HEK293 (cell line): ENCODE data around the gene DLGAP4.

Experiments used
- CTCF ChIA-PET: fragments of 350-600 bp; formaldehyde crosslinking; extraction: SDS; loops from one replicate; lab custom pipeline; 2021; ENCODE audit warnings: antibody characterized with exemption; lab: Yijun Ruan, JAX
- POLR2A ChIA-PET: fragments of 300-600 bp; formaldehyde crosslinking; extraction: SDS; loops from one replicate; lab custom pipeline; 2020; ENCODE audit warnings: antibody characterized with exemption, inconsistent platforms; lab: Yijun Ruan, JAX
- H3K27ac ChIP-seq: fragments of 200-500 bp; sonication (Bioruptor generic); 2 replicates; pipeline ENCODE4 v1.5.1; 2014; ENCODE audit warnings: low read depth, low read length, control low read depth, inconsistent platforms; ENCODE audit errors: extremely low read depth
- H3K36me3 ChIP-seq, 2 experiments: fragments of 200-500 bp in 1 of 2; sonication (Bioruptor generic) in 1 of 2; 1 replicate in 1 of 2; 2 replicates in 1 of 2; pipeline ENCODE4 v1.5.1; 2014 to 2017; ENCODE audit warnings: inconsistent platforms in 2 of 2, low read length in 2 of 2; ENCODE audit not compliant: control insufficient read depth in 2 of 2, insufficient read depth in 1 of 2
- H3K4me1 ChIP-seq: fragments of 200-500 bp; sonication (Bioruptor generic); 2 replicates; pipeline ENCODE4 v1.5.1; 2014; ENCODE audit warnings: mild to moderate bottlenecking, low read length, inconsistent platforms; ENCODE audit not compliant: control insufficient read depth, insufficient read depth
- H3K4me3 ChIP-seq: 2 replicates; pipeline ENCODE4 v1.5.1; 2011; ENCODE audit warnings: low read depth, mild to moderate bottlenecking, control low read depth, low read length, moderate library complexity
- H3K9me3 ChIP-seq: fragments of 200-500 bp; sonication (Bioruptor generic); 2 replicates; pipeline ENCODE4 v1.5.1; 2014; ENCODE audit warnings: low read depth, low read length, inconsistent platforms; ENCODE audit not compliant: control insufficient read depth, insufficient read depth
- ATF2 ChIP-seq: fragments of 450-650 bp; formaldehyde crosslinking; IDR thresholded peaks from 2 replicates; pipeline ENCODE4 v1.5.1; 2016; ENCODE audit warnings: missing biosample characterization, missing genetic modification characterization, low read depth
- CTCF ChIP-seq: fragments of 450-650 bp; formaldehyde crosslinking; IDR thresholded peaks from 2 replicates; pipeline ENCODE4 v1.5.1; 2016; ENCODE audit warnings: missing biosample characterization, missing genetic modification characterization
- PBX3 ChIP-seq: sonication (generic); formaldehyde crosslinking; IDR thresholded peaks from 2 replicates; pipeline ENCODE4 v1.8.1; 2022; ENCODE audit warnings: mild to moderate bottlenecking, moderate library complexity, missing genetic modification reagents
- REST ChIP-seq: fragments of 450-650 bp; formaldehyde crosslinking; IDR thresholded peaks from 2 replicates; pipeline ENCODE4 v1.5.1; 2016; ENCODE audit warnings: missing biosample characterization, missing genetic modification characterization
- ZBTB1 ChIP-seq: fragments of 450-650 bp; formaldehyde crosslinking; IDR thresholded peaks from 2 replicates; pipeline ENCODE4 v1.5.1; 2016; ENCODE audit warnings: missing biosample characterization, missing genetic modification characterization
- ZNF776 ChIP-seq: fragments of 450-650 bp; formaldehyde crosslinking; IDR thresholded peaks from 2 replicates; pipeline ENCODE4 v1.5.0; 2017; ENCODE audit warnings: missing biosample characterization, missing genetic modification characterization, borderline replicate concordance
- ZNF791 ChIP-seq: fragments of 450-650 bp; formaldehyde crosslinking; IDR thresholded peaks from 2 replicates; pipeline ENCODE4 v1.5.1; 2016; ENCODE audit warnings: missing biosample characterization, missing genetic modification characterization

DLGAP4 gene

GRCh38 chr20:36370991-36371790 is 65.1 kb downstream of the DLGAP4 start:
- CTCF ChIA-PET: no interaction called here
- Histone ChIP-seq H3K36me3 (no peaks in the 10 kb centered on the region), H3K4me3 (no peak overlapping the region)

More at GRCh38 chr20:36370991-36371790, 65.1 kb downstream of the DLGAP4 start:
- Histone ChIP-seq H3K27ac (no peak overlapping the region), H3K9me3 (no peaks in the 10 kb centered on the region), H3K4me1 (no peaks in the 10 kb centered on the region)
- peak; percentile 22; the same call in 1 of the 2 replicates for TF ChIP-seq ATF2 (tag by site-specific recombination)
- no peak for TF ChIP-seq ZBTB1 (tag by site-specific recombination)
- no peak for TF ChIP-seq CTCF
- TF ChIP-seq ZNF791: no peak
- no peak for TF ChIP-seq PBX3 (CRISPR knock-in tag)
- TF ChIP-seq REST: peak; percentile 71; the same call in 1 of the 2 replicates
- no peak for TF ChIP-seq ZNF776
- POLR2A ChIA-PET: interaction anchor here (0.6 kb wide), 1 partner anchor 35 kb away, joined by 3 read pairs; no protein-coding TSS in a partner anchor
